ENCODE data around the gene TM4SF18.

DNA sequence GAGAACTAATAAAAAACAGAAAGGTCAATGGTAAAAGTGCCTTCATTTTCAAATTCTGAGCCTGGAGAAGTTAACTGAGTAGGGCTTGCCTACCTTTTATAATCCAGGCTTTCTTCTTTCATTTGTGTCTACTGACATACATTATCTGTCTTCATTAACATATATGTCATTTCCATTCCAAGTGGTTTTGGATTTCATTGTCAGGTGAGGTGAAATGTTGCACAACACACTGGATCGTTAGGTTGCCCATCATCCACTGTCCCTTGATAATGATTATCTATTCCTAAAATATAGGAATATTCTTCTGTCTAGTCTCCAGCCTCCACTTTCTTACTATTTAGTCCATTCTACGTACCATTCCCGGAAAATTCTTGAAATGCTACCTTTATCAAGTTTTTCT, 56.8 kb downstream of the TM4SF18 start:
- TF ChIP-seq EZH2 (IDR thresholded peaks at IDR 0.05), result no peak
- TF ChIP-seq, protein P1, sequence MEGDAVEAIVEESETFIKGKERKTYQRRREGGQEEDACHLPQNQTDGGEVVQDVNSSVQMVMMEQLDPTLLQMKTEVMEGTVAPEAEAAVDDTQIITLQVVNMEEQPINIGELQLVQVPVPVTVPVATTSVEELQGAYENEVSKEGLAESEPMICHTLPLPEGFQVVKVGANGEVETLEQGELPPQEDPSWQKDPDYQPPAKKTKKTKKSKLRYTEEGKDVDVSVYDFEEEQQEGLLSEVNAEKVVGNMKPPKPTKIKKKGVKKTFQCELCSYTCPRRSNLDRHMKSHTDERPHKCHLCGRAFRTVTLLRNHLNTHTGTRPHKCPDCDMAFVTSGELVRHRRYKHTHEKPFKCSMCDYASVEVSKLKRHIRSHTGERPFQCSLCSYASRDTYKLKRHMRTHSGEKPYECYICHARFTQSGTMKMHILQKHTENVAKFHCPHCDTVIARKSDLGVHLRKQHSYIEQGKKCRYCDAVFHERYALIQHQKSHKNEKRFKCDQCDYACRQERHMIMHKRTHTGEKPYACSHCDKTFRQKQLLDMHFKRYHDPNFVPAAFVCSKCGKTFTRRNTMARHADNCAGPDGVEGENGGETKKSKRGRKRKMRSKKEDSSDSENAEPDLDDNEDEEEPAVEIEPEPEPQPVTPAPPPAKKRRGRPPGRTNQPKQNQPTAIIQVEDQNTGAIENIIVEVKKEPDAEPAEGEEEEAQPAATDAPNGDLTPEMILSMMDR (IDR thresholded peaks at IDR 0.05), result no peak
- no peak for TF ChIP-seq EZH2phosphoT487 (IDR thresholded peaks at IDR 0.05)

All from neural progenitor cell (in vitro differentiated cells).